ENCODE data around the gene TEX51.

The TEX51 gene

GRCh38 chr2:126902859-126903258 lies 4.2 kb downstream of the TEX51 start:
- H3K4me3 ChIP-seq (ENCODE audit: low read depth, low read length): no peak overlapping the region
- DNase-seq (ENCODE audit: low read depth): no peak
- TF ChIP-seq CTCF (IDR thresholded peaks at IDR 0.05; ENCODE audit: insufficient read depth, low read depth, low read length, missing control alignments): no peak

GRCh38 chr2:126905991-126906390 lies 7.3 kb downstream of the TEX51 start:
- TF ChIP-seq CTCF (IDR thresholded peaks at IDR 0.05; ENCODE audit: insufficient read depth, low read depth, low read length, missing control alignments): no peak
- DNase-seq (ENCODE audit: low read depth): no peak
- no peak overlapping the region for H3K4me3 ChIP-seq (ENCODE audit: low read depth, low read length)

GRCh38 chr2:126906781-126907180 lies 8.1 kb downstream of the TEX51 start:
- no peak for DNase-seq (ENCODE audit: low read depth)
- H3K4me3 ChIP-seq (ENCODE audit: low read depth, low read length): no peak overlapping the region
- TF ChIP-seq CTCF (IDR thresholded peaks at IDR 0.05; ENCODE audit: insufficient read depth, low read depth, low read length, missing control alignments): no peak

DNA sequence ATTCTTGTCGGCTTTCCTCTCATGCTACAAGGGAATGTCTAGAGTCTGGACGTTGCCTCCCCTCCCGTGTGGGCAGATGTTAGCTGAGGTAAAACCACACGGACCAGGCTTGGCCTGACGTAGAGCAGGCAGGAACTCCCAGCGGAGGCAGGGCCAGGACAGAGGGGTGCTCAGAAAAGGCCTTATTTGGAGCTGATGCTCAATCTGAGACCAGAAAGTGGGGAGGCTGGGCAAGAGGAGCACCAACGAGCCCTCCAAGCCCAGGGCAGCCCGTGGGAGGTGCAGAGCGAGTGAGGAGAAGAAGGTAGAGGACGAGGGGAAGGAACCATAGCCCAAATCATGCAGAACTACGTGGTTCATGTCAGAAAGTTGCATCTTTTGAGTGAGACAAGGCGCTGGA lies 9.0 kb downstream of the TEX51 start:
- no peak for DNase-seq (ENCODE audit: low read depth)
- H3K4me3 ChIP-seq (ENCODE audit: low read depth, low read length): no peak overlapping the region
- no peak for TF ChIP-seq CTCF (IDR thresholded peaks at IDR 0.05; ENCODE audit: insufficient read depth, low read depth, low read length, missing control alignments)

- no peak for TF ChIP-seq CTCF (IDR thresholded peaks at IDR 0.05; ENCODE audit: insufficient read depth, low read depth, low read length, missing control alignments)
Measured at GRCh38 chr2:126908721-126909177, 10.1 kb downstream of the TEX51 start.

DNA sequence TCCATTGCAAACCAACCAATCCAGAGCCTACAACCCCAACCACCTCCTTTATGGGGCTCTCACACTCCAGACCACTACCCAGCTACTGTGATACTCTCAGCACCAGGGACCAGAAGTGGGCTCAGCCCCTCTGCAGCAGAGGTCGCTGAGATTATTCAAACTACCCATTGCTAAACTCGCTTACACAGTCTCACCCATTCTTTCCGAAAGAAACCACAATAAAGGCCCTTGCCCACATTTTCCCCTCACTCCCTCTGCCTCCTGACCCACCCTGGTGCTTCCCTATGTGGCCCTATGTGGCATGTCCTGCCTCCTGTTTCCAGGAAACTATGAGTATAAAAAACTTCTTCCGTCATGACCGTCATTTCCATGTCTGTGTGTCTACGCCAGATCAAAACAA lies 10.7 kb downstream of the TEX51 start:
- no peak for TF ChIP-seq CTCF (IDR thresholded peaks at IDR 0.05; ENCODE audit: insufficient read depth, low read depth, low read length, missing control alignments)
- H3K4me3 ChIP-seq (ENCODE audit: low read depth, low read length): no peak overlapping the region
- no peak for DNase-seq (ENCODE audit: low read depth)

More at GRCh38 chr2:126908721-126909177, 10.1 kb downstream of the TEX51 start:
- H3K4me3 ChIP-seq (ENCODE audit: low read depth, low read length): no peak overlapping the region
- DNase-seq (ENCODE audit: low read depth): no peak

DNA sequence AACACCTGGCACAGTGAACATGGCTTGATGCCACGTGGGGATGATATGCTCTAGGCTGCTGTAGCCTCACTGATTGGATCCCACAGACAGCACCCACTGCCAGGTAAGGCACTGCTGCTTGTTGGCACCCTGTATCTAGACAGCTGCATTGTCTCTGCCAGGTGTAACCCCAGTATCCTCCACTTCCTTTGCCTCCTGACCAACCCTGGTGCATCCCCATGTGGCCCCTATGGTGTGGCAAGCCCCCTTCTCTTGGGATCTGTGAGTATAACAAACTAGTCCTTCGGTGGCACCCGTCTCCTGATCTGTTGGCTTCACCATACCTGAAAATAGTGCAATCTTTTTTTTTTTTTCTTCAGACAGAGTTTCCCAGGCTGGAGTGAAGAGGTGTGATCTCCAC lies 11.1 kb downstream of the TEX51 start:
- H3K4me3 ChIP-seq (ENCODE audit: low read depth, low read length): no peak overlapping the region
- DNase-seq (ENCODE audit: low read depth): no peak
- TF ChIP-seq CTCF (IDR thresholded peaks at IDR 0.05; ENCODE audit: insufficient read depth, low read depth, low read length, missing control alignments): no peak
